A549 (cell line): ENCODE data around the gene SPRR4. TPM values are rescaled to one million over a fixed set of nuclear protein-coding genes. Genes with fewer than 3 reads are reported as not detected.

Source experiments
- ATAC-seq, 2 experiments: fragments of 200-7000 bp in 1 of 2; fragments of >200 bp in 1 of 2; cut with Nextera tagmentation in 1 of 2; cut with Tn5 transposase in 1 of 2; 3 replicates each; pipeline versions ENCODE4 v1.8.0 to v1.9.1; 2018 to 2020; ENCODE audit warnings: mild to moderate bottlenecking in 1 of 2, moderate library complexity in 1 of 2
- CTCF ChIA-PET: fragments of 300-600 bp; sonication (Branson Sonifier 250); formaldehyde crosslinking; extraction: SDS; loops from one replicate; lab custom pipeline; 2021; ENCODE audit warnings: antibody characterized with exemption, inconsistent platforms; lab: Yijun Ruan, JAX
- POLR2A ChIA-PET: fragments of 350-600 bp; formaldehyde crosslinking; extraction: SDS; loops from one replicate; lab custom pipeline; 2021; ENCODE audit warnings: antibody characterized with exemption, inconsistent platforms; lab: Yijun Ruan, JAX
- DNase-seq, 2 experiments: peaks; one replicate each; pipeline versions ENCODE4 v3.0.0 to v3.0.0-alpha.2; 2011 to 2016; ENCODE audit warnings: low read depth in 1 of 2, low spot score in 1 of 2
- FAIRE-seq: peaks from 2 replicates; lab custom pipeline; 2011; peaks lifted over from hg19 to GRCh38; lab: Jason Lieb, UNC
- H3K27ac ChIP-seq, 2 experiments: fragments of >200 bp; sonication (Bioruptor Twin); formaldehyde crosslinking; 3 replicates each; pipeline ENCODE4 v1.5.1; 2016 to 2017
- H3K4me1 ChIP-seq: fragments of >200 bp; sonication (Bioruptor Twin); formaldehyde crosslinking; 3 replicates; pipeline ENCODE4 v1.6.1; 2016
- H3K4me2 ChIP-seq: fragments of >200 bp; sonication (Bioruptor Twin); formaldehyde crosslinking; 3 replicates; pipeline ENCODE4 v1.6.1; 2016
- H3K4me3 ChIP-seq: fragments of >200 bp; sonication (Bioruptor Twin); formaldehyde crosslinking; 3 replicates; pipeline ENCODE4 v1.5.1; 2016
- H3K9me3 ChIP-seq: fragments of >200 bp; sonication (Bioruptor Twin); formaldehyde crosslinking; 3 replicates; pipeline ENCODE4 v1.6.1; 2016
- BCL3 ChIP-seq: fragments of >200 bp; sonication (Bioruptor Twin); formaldehyde crosslinking; IDR thresholded peaks from 3 replicates; pipeline ENCODE4 v1.6.1; 2016
- BHLHE40 ChIP-seq: IDR thresholded peaks from 2 replicates; pipeline ENCODE4 v1.6.1; 2012; ENCODE audit warnings: low read depth, low read length, inconsistent platforms
- CEBPB ChIP-seq, 2 experiments: fragments of >200 bp in 1 of 2; sonication (Bioruptor Twin) in 1 of 2; formaldehyde crosslinking in 1 of 2; IDR thresholded peaks; 2 replicates each; pipeline ENCODE4 v1.6.1; 2012 to 2016
- CHD2 ChIP-seq: fragments of 150-350 bp; IDR thresholded peaks from 2 replicates; pipeline ENCODE4 v1.6.1; 2014; ENCODE audit warnings: low read length; ENCODE audit not compliant: partially characterized antibody
- CTCF ChIP-seq: fragments of >200 bp; sonication (Bioruptor Twin); formaldehyde crosslinking; IDR thresholded peaks from 3 replicates; pipeline ENCODE4 v1.5.1; 2016
- EHF ChIP-seq: fragments of 250-450 bp; sonication (Bioruptor Pico); IDR thresholded peaks from 2 replicates; pipeline ENCODE4 v1.5.0; 2020; ENCODE audit warnings: mild to moderate bottlenecking
- EHMT2 ChIP-seq: fragments of 200-600 bp; sonication (generic); IDR thresholded peaks from 2 replicates; pipeline ENCODE4 v1.6.1; 2016; ENCODE audit warnings: antibody characterized with exemption, low read depth, mild to moderate bottlenecking, moderate library complexity
- EP300 ChIP-seq, 2 experiments: fragments of >200 bp; sonication (Bioruptor Twin); formaldehyde crosslinking; IDR thresholded peaks; 2 replicates in 1 of 2; 3 replicates in 1 of 2; pipeline ENCODE4 v1.6.1; 2016 to 2017
- FOSB ChIP-seq: fragments of 250-450 bp; sonication (Bioruptor Pico); IDR thresholded peaks from 2 replicates; pipeline ENCODE4 v1.5.0; 2020; ENCODE audit warnings: mild to moderate bottlenecking, moderate library complexity
- FOSL2 ChIP-seq, 2 experiments: fragments of 450-650 bp in 1 of 2; fragments of >200 bp in 1 of 2; sonication (Bioruptor Twin) in 1 of 2; formaldehyde crosslinking; IDR thresholded peaks; 2 replicates each; pipeline versions ENCODE4 v1.5.0 to v1.6.1; 2016 to 2020; ENCODE audit warnings: mild to moderate bottlenecking in 1 of 2, moderate library complexity in 1 of 2
- FOXS1 ChIP-seq: fragments of 250-450 bp; sonication (Bioruptor Pico); IDR thresholded peaks from 2 replicates; pipeline ENCODE4 v1.5.0; 2020; ENCODE audit warnings: mild to moderate bottlenecking, moderate library complexity
- GATA3 ChIP-seq: IDR thresholded peaks from 2 replicates; pipeline ENCODE4 v1.6.1; 2012; ENCODE audit warnings: borderline replicate concordance
- JUN ChIP-seq, 2 experiments: fragments of >200 bp; sonication (Bioruptor Twin); formaldehyde crosslinking; IDR thresholded peaks; 2 replicates in 1 of 2; 3 replicates in 1 of 2; pipeline ENCODE4 v1.6.1; 2016 to 2017
- KDM5A ChIP-seq: fragments of 200-600 bp; sonication (generic); IDR thresholded peaks from 2 replicates; pipeline ENCODE4 v1.6.1; 2016; ENCODE audit warnings: antibody characterized with exemption, mild to moderate bottlenecking
- MAZ ChIP-seq: fragments of 150-350 bp; IDR thresholded peaks from 2 replicates; pipeline ENCODE4 v1.6.1; 2014; ENCODE audit warnings: antibody characterized with exemption, low read depth, low read length, borderline replicate concordance
- NFE2L2 ChIP-seq: fragments of 150-350 bp; conservative IDR thresholded peaks from 2 replicates; pipeline ENCODE4 v1.6.1; 2014; ENCODE audit warnings: low read length
- POLR2A ChIP-seq: IDR thresholded peaks from 2 replicates; pipeline ENCODE4 v1.6.1; 2012; ENCODE audit warnings: mild to moderate bottlenecking, low read length
- RAD21 ChIP-seq, 2 experiments: fragments of >200 bp in 1 of 2; sonication (Bioruptor Twin) in 1 of 2; formaldehyde crosslinking in 1 of 2; IDR thresholded peaks in 1 of 2; conservative IDR thresholded peaks in 1 of 2; 2 replicates in 1 of 2; 3 replicates in 1 of 2; pipeline ENCODE4 v1.6.1; 2012 to 2018; ENCODE audit warnings: inconsistent platforms in 1 of 2
- SMC3 ChIP-seq: fragments of >200 bp; sonication (Bioruptor Twin); formaldehyde crosslinking; IDR thresholded peaks from 3 replicates; pipeline ENCODE4 v1.6.1; 2018; ENCODE audit warnings: inconsistent platforms
- WGBS: methylation state at CpG from one replicate; pipeline ENCODE4 v1.1.6; 2017; ENCODE audit errors: missing lambda C conversion rate; 5-methylcytosine and 5-hydroxymethylcytosine counted together
- polyA plus RNA-seq, 4 experiments: library from polyadenylated mRNA; depleted of rRNA in 3 of 4; stranded (reverse); fragments of >200 nt; fragmentation: RNase III in 1 of 4; extraction: RNeasy Plus Mini Kit Qiagen cat#74134 plus additional on column Dnase treatment in 1 of 4; gene quantifications; 2 replicates in 3 of 4; 3 replicates in 1 of 4; pipeline ENCODE4 v1.2.3, GENCODE V29; 2011 to 2017
- TF ChIP-seq, protein P1 (sequence below): fragments of 150-350 bp; IDR thresholded peaks from 2 replicates; pipeline ENCODE4 v1.6.1; 2014; ENCODE audit warnings: low read depth, mild to moderate bottlenecking, low read length
- TF ChIP-seq, protein P2 (sequence below): fragments of 250-450 bp; sonication (Bioruptor Pico); IDR thresholded peaks from 2 replicates; pipeline ENCODE4 v1.5.0; 2021; ENCODE audit warnings: mild to moderate bottlenecking, moderate library complexity, borderline replicate concordance
- TF ChIP-seq, protein P3 (sequence below): IDR thresholded peaks from 2 replicates; pipeline ENCODE4 v1.6.1; 2012

The SPRR4 gene
- polyA plus RNA-seq, 2 of the 4 experiments (the other 2 are of a cell fraction) = not detected

DNA sequence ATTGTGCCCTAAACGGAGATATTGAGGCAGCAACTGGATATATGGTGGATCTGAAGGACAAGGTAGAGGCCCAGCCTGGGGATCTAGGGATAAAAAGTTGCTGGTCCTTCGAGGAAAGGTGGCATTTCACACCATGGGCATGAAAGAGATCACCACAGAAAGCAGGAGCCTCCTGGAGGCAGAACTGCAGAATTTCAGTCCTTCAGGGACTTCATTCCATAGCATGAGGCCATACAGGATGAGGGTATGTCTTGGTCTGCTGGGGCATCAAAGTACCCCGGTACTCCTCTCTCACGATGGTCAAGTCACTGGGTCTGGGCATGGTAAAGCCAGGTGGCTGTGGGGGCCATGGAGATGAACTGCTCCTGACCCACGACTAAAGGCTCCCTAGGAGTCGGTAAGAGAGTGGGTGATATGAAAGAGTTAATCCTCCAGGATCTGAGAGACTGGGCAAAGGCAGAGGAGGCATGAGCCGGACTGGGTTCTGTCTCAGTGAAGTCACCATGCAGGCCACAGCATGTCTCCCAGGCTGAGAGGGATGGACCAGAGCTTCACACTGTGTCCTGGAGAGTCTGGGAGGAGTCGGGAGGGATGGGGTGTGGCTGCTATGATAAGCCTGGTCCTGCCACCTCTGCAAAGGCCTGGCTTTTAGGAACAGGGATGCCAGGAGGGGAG lies 29.3 kb upstream of the SPRR4 start:
- FAIRE-seq = no peak
- no peak for TF ChIP-seq SMC3
- TF ChIP-seq FOXS1 (CRISPR knock-in tag) = no peak
- no peak for TF ChIP-seq EHMT2
- no peak for TF ChIP-seq FOSL2 (IDR thresholded peaks at IDR 0.05)
- TF ChIP-seq FOSL2 (CRISPR knock-in tag; IDR thresholded peaks at IDR 0.05) = no peak
- no peak for TF ChIP-seq FOSB (CRISPR knock-in tag)
- TF ChIP-seq MAZ = no peak
- no peak for TF ChIP-seq CTCF
- TF ChIP-seq POLR2A = no peak
- no peak for TF ChIP-seq CEBPB (IDR thresholded peaks at IDR 0.05)
- no peak for TF ChIP-seq CHD2
- TF ChIP-seq JUN (IDR thresholded peaks at IDR 0.05) = no peak
- TF ChIP-seq RAD21 (conservative IDR thresholded peaks at IDR 0.05 in 1 of 2, IDR thresholded peaks at IDR 0.05 in 1 of 2) = no peak
- TF ChIP-seq KDM5A = no peak
- no peak for TF ChIP-seq GATA3
- TF ChIP-seq BHLHE40 = no peak
- TF ChIP-seq BCL3 = no peak
- TF ChIP-seq, protein P1, sequence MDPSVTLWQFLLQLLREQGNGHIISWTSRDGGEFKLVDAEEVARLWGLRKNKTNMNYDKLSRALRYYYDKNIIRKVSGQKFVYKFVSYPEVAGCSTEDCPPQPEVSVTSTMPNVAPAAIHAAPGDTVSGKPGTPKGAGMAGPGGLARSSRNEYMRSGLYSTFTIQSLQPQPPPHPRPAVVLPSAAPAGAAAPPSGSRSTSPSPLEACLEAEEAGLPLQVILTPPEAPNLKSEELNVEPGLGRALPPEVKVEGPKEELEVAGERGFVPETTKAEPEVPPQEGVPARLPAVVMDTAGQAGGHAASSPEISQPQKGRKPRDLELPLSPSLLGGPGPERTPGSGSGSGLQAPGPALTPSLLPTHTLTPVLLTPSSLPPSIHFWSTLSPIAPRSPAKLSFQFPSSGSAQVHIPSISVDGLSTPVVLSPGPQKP = no peak
- TF ChIP-seq, all 56 proteins: peak for 0
- ChIA-PET POLR2A (no interaction called here), CTCF (no interaction called here)
- H3K4me2 ChIP-seq = no peak overlapping the region
- no peaks in the 10 kb centered on the region for H3K9me3 ChIP-seq
- no peaks in the 10 kb centered on the region for H3K4me1 ChIP-seq
- 12% methylated on average over 8 of the region's 8 CpGs for WGBS
- H3K27ac ChIP-seq = no peak overlapping the region
- no peak for DNase-seq
- ATAC-seq = peak; percentile 54 to 56; a peak in 3 of 6 replicates
- H3K4me3 ChIP-seq = no peak overlapping the region

GRCh38 chr1:152942161-152942560 lies 28.3 kb upstream of the SPRR4 start:
- H3K27ac ChIP-seq = no peak overlapping the region
- no peak overlapping the region for H3K4me3 ChIP-seq
- FAIRE-seq (no peak), DNase-seq (no peak), ATAC-seq (no peak)
- no peaks in the 10 kb centered on the region for H3K9me3 ChIP-seq
- ChIA-PET POLR2A (no interaction called here), CTCF (no interaction called here)
- H3K4me1 ChIP-seq = no peaks in the 10 kb centered on the region
- 24% methylated on average over 2 of the region's 2 CpGs for WGBS
- no peak overlapping the region for H3K4me2 ChIP-seq
- TF ChIP-seq MAZ = no peak
- TF ChIP-seq, protein P2, sequence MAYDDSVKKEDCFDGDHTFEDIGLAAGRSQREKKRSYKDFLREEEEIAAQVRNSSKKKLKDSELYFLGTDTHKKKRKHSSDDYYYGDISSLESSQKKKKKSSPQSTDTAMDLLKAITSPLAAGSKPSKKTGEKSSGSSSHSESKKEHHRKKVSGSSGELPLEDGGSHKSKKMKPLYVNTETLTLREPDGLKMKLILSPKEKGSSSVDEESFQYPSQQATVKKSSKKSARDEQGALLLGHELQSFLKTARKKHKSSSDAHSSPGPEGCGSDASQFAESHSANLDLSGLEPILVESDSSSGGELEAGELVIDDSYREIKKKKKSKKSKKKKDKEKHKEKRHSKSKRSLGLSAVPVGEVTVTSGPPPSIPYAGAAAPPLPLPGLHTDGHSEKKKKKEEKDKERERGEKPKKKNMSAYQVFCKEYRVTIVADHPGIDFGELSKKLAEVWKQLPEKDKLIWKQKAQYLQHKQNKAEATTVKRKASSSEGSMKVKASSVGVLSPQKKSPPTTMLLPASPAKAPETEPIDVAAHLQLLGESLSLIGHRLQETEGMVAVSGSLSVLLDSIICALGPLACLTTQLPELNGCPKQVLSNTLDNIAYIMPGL = no peak
- TF ChIP-seq NFE2L2 = no peak
- no peak for TF ChIP-seq JUN (IDR thresholded peaks at IDR 0.05)
- no peak for TF ChIP-seq EP300 (IDR thresholded peaks at IDR 0.05)
- TF ChIP-seq RAD21 (conservative IDR thresholded peaks at IDR 0.05 in 1 of 2, IDR thresholded peaks at IDR 0.05 in 1 of 2) = no peak
- TF ChIP-seq, protein P3, sequence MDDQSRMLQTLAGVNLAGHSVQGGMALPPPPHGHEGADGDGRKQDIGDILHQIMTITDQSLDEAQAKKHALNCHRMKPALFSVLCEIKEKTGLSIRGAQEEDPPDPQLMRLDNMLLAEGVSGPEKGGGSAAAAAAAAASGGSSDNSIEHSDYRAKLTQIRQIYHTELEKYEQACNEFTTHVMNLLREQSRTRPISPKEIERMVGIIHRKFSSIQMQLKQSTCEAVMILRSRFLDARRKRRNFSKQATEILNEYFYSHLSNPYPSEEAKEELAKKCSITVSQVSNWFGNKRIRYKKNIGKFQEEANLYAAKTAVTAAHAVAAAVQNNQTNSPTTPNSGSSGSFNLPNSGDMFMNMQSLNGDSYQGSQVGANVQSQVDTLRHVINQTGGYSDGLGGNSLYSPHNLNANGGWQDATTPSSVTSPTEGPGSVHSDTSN = no peak
- no peak for TF ChIP-seq EHF (CRISPR knock-in tag)
